Caco-2 (cell line): Measurements from ENCODE around the gene CDKN1A. TPM values are rescaled to one million over a fixed set of nuclear protein-coding genes. Genes with fewer than 3 reads are reported as not detected.

Experiments used
- BruUV-seq: library from RNA; stranded (reverse); fragments of 400-500 nt; replicated peaks from 2 replicates; lab custom pipeline; 2021; lab: Mats Ljungman, UMichigan
- CTCF ChIA-PET: fragments of 300-600 bp; sonication (Branson Sonifier 250); formaldehyde crosslinking; loops from one replicate; lab custom pipeline; 2022; ENCODE audit warnings: antibody characterized with exemption; lab: Charles Lee
- POLR2A ChIA-PET: fragments of 300-600 bp; sonication (Branson Sonifier 250); formaldehyde crosslinking; loops from one replicate; lab custom pipeline; 2022; ENCODE audit warnings: antibody characterized with exemption; lab: Charles Lee
- DNase-seq, 2 experiments: peaks; one replicate each; pipeline versions ENCODE4 v3.0.0 to v3.0.0-alpha.2; 2020 to 2022
- H3K27me3 ChIP-seq: replicated peaks from 2 replicates; pipeline ENCODE4 v1.6.0; 2011; ENCODE audit warnings: low read length; ENCODE audit not compliant: control insufficient read depth, insufficient read depth
- H3K36me3 ChIP-seq: 2 replicates; pipeline ENCODE4 v1.5.1; 2011; ENCODE audit warnings: low read length; ENCODE audit not compliant: control insufficient read depth, insufficient read depth
- H3K4me1 ChIP-seq: fragments of 250-450 bp; sonication (Bioruptor Pico); 2 replicates; pipeline ENCODE4 v1.5.1; 2020; ENCODE audit warnings: mild to moderate bottlenecking
- H3K4me3 ChIP-seq: 2 replicates; pipeline ENCODE4 v1.5.1; 2011; ENCODE audit warnings: low read depth, mild to moderate bottlenecking, control low read depth, low read length
- H3K9me3 ChIP-seq: fragments of 250-450 bp; sonication (Bioruptor Pico); 2 replicates; pipeline ENCODE4 v1.5.1; 2020; ENCODE audit warnings: mild to moderate bottlenecking, moderate library complexity
- H3K27ac Mint-ChIP-seq: one replicate; pipeline ENCODE4 v1.8.0; 2022; ENCODE audit warnings: mixed read lengths; ENCODE audit not compliant: unreplicated experiment
- H3K27me3 Mint-ChIP-seq: one replicate; pipeline ENCODE4 v1.8.0; 2022; ENCODE audit warnings: mixed read lengths; ENCODE audit not compliant: insufficient read depth, unreplicated experiment
- H3K36me3 Mint-ChIP-seq: one replicate; pipeline ENCODE4 v1.8.0; 2022; ENCODE audit warnings: mild to moderate bottlenecking, mixed read lengths; ENCODE audit not compliant: insufficient read depth, unreplicated experiment
- H3K4me1 Mint-ChIP-seq: one replicate; pipeline ENCODE4 v1.8.0; 2022; ENCODE audit warnings: low read depth, mixed read lengths; ENCODE audit not compliant: unreplicated experiment
- H3K4me3 Mint-ChIP-seq: one replicate; pipeline ENCODE4 v1.8.0; 2022; ENCODE audit warnings: mild to moderate bottlenecking, moderate library complexity, mixed read lengths; ENCODE audit not compliant: unreplicated experiment
- H3K9me3 Mint-ChIP-seq: one replicate; pipeline ENCODE4 v1.8.0; 2022; ENCODE audit warnings: mixed read lengths; ENCODE audit not compliant: unreplicated experiment
- CTCF ChIP-seq, 2 experiments: fragments of 200-600 bp in 1 of 2; IDR thresholded peaks; 1 replicate in 1 of 2; 2 replicates in 1 of 2; pipeline versions ENCODE4 v1.5.1 to v1.8.0; 2011 to 2022; ENCODE audit warnings: antibody characterized with exemption in 1 of 2, control low read depth in 1 of 2, inconsistent platforms in 1 of 2, low read depth in 1 of 2, low read length in 1 of 2, mild to moderate bottlenecking in 1 of 2, moderate library complexity in 1 of 2; ENCODE audit not compliant: insufficient read depth in 1 of 2, severe bottlenecking in 1 of 2, unreplicated experiment in 1 of 2
- intact Hi-C: fragments of 100-400 bp; cut with micrococcal nuclease; formaldehyde crosslinking; loops from one replicate; pipeline ENCODE4 v1.10.0; 2022; ENCODE audit not compliant: unreplicated experiment
- total RNA-seq: library from RNA; stranded (reverse); gene quantifications from 2 replicates; pipeline ENCODE4 v1.2.3, GENCODE V29; 2022

CDKN1A gene
- total RNA-seq, 1 experiment from 2014 or later = 3.0 TPM

- POLR2A ChIA-PET = no interaction called here
- intact Hi-C loops = no loop called here
- H3K27me3 Mint-ChIP-seq = no peaks in the 10 kb centered on the region
These were observed 39.2 kb upstream of the CDKN1A start for GRCh38 chr6:36639171-36639808.

DNA sequence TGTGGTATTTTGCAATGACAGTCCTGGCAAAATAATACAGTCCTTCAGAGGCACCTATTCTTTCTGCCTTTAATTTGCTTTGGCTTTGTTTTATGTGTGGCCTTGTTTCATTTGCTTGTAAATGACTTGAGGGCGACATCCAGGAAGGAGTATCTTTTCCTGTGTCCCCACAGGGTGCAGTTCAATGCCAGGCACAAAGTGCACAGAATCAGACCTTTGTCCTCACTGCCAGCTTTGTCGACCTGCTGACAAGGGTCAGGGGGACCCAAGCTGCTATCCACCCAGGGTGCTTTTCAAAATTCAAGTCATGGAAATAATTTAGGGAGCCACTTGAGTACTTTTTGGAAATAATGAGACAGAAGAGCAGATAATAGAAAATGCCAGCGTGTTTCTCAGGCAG, 37.0 kb upstream of the CDKN1A start:
- Mint-ChIP-seq H3K4me1 (no peaks in the 10 kb centered on the region), H3K36me3 (no peaks in the 10 kb centered on the region), H3K27ac (no peak overlapping the region), H3K9me3 (no peaks in the 10 kb centered on the region), H3K27me3 (no peaks in the 10 kb centered on the region), H3K4me3 (no peak overlapping the region)
- TF ChIP-seq CTCF (IDR thresholded peaks at IDR 0.05; ENCODE audit: insufficient read depth in 1 of 2, low read depth in 1 of 2, low read length in 1 of 2, severe bottlenecking in 1 of 2, unreplicated experiment in 1 of 2) = no peak
- no peaks in the 10 kb centered on the region for H3K27me3 ChIP-seq
- H3K4me1 ChIP-seq = no peaks in the 10 kb centered on the region
- POLR2A ChIA-PET = no interaction called here
- BruUV-seq = no TSS peak
- intact Hi-C loops = no loop called here
- no peak for DNase-seq
- no peaks in the 10 kb centered on the region for H3K9me3 ChIP-seq
- no peak overlapping the region for H3K4me3 ChIP-seq
- no peaks in the 10 kb centered on the region for H3K36me3 ChIP-seq
- CTCF ChIA-PET = interaction anchor here (0.6 kb wide), 1 partner anchor 1962 kb away, joined by 3 read pairs; no protein-coding TSS in a partner anchor

More at GRCh38 chr6:36639171-36639808, 39.2 kb upstream of the CDKN1A start:
- no peaks in the 10 kb centered on the region for H3K4me1 Mint-ChIP-seq
- H3K4me1 ChIP-seq = no peaks in the 10 kb centered on the region
- H3K9me3 ChIP-seq = no peaks in the 10 kb centered on the region
- no peaks in the 10 kb centered on the region for H3K9me3 Mint-ChIP-seq
- H3K27ac Mint-ChIP-seq = no peak overlapping the region
- no peak overlapping the region for H3K4me3 Mint-ChIP-seq
- H3K36me3 Mint-ChIP-seq = no peaks in the 10 kb centered on the region
- no peak for TF ChIP-seq CTCF (IDR thresholded peaks at IDR 0.05; ENCODE audit: insufficient read depth in 1 of 2, low read depth in 1 of 2, low read length in 1 of 2, severe bottlenecking in 1 of 2, unreplicated experiment in 1 of 2)
- CTCF ChIA-PET = no interaction called here
- DNase-seq = no peak
- no peaks in the 10 kb centered on the region for H3K27me3 ChIP-seq
- no TSS peak for BruUV-seq
- H3K4me3 ChIP-seq = no peak overlapping the region
- H3K36me3 ChIP-seq = no peaks in the 10 kb centered on the region

DNA sequence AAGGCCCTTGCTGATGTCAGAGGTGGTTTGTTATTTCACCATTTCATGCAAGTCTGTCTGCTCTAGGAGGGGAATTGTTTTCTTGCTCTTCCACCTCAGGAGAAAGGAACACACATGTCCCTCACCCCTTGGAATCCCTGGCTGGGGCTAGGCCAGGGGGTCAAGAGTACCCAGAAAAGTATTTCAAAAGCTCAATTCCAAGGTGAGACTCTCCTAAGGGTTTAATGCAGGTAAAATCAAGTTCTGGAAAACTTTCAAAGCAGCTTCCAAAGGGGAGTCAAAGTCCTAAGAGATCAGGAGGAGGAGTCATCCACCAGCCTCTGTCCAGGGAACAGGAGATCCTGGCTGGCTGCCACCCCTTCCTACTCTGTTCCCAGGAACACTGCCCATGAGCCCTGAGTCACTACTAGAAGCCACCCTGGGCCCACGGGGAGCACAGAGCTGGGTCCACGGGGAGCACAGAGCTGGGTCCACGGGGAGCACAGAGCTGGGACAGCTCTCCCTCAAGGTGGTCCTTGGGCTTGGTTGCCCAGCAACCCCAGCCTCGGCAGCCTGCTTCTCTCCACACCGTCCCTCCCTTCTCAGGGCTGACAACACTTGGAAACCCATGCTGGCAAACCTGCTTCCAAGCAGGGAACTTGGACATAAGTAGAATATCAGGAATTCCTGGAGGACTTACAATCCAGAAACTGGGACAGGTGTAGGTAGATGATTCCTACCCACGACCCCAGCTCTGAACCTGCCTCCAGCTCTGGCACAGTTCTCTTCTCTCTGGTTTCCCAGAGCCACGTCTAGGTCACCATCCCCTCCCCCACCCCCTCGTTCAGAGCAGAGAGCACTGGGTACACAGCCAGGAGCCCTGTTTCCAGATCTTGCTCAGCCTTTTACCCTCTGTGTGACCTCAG, 35.3 kb upstream of the CDKN1A start:
- Histone ChIP-seq H3K36me3 (no peaks in the 10 kb centered on the region), H3K4me3 (no peak overlapping the region), H3K4me1 (no peaks in the 10 kb centered on the region), H3K9me3 (no peaks in the 10 kb centered on the region), H3K27me3 (no peaks in the 10 kb centered on the region)
- intact Hi-C loops = no loop called here
- ChIA-PET CTCF (interaction anchor here (0.6 kb wide), 1 partner anchor 28 kb away, joined by 3 read pairs; no protein-coding TSS in a partner anchor), POLR2A (interaction anchor here (0.7 kb wide), 1 partner anchor 36 kb away, joined by 3 read pairs; the partner anchor contains the start of gene CDKN1A)
- H3K9me3 Mint-ChIP-seq = no peaks in the 10 kb centered on the region
- no peak for TF ChIP-seq CTCF (IDR thresholded peaks at IDR 0.05; ENCODE audit: insufficient read depth in 1 of 2, low read depth in 1 of 2, low read length in 1 of 2, severe bottlenecking in 1 of 2, unreplicated experiment in 1 of 2)
- DNase-seq = no peak
- H3K4me1 Mint-ChIP-seq = no peaks in the 10 kb centered on the region
- BruUV-seq = no TSS peak
- H3K27ac Mint-ChIP-seq = no peak overlapping the region
- no peak overlapping the region for H3K4me3 Mint-ChIP-seq
- no peaks in the 10 kb centered on the region for H3K36me3 Mint-ChIP-seq
- H3K27me3 Mint-ChIP-seq = no peaks in the 10 kb centered on the region
